Measurements from ENCODE around the gene RBM17. TPM values are rescaled to one million over a fixed set of nuclear protein-coding genes. Genes with fewer than 3 reads are reported as not detected.

Gene RBM17
- total RNA-seq, 1 experiment from 2014 or later = 124 TPM

GRCh38 chr10:6128087-6128486 is 39.3 kb downstream of the RBM17 start:
- Histone ChIP-seq H3K4me1 (ENCODE audit: insufficient read depth, low read length) (no peaks in the 10 kb centered on the region), H3K4me2 (ENCODE audit: insufficient read depth, insufficient read length, low read length) (no peak overlapping the region), H4K8ac (replicated peaks; ENCODE audit: insufficient read length, low read depth, low read length) (no peak overlapping the region), H3K79me1 (ENCODE audit: insufficient read depth, low read depth, low read length, poor library complexity, severe bottlenecking) (no peaks in the 10 kb centered on the region), H3K23me2 (ENCODE audit: insufficient read length, low read depth, low read length, poor library complexity, severe bottlenecking) (no peaks in the 10 kb centered on the region), H3K27me3 (ENCODE audit: insufficient read depth, low read length) (no peaks in the 10 kb centered on the region), H4K5ac (ENCODE audit: insufficient read length, low read depth, low read length) (no peak overlapping the region), H4K91ac (ENCODE audit: insufficient read length, low read depth, low read length) (no peak overlapping the region), H3K79me2 (ENCODE audit: insufficient read depth, low read length) (no peaks in the 10 kb centered on the region), H2BK12ac (ENCODE audit: insufficient read length, low read depth, low read length) (no peak overlapping the region), H4K20me1 (ENCODE audit: control insufficient read depth, insufficient read depth, insufficient read length) (no peaks in the 10 kb centered on the region), H3K56ac (ENCODE audit: insufficient read length, low read depth, low read length) (no peak overlapping the region), H2BK15ac (ENCODE audit: low read depth, low read length) (no peak overlapping the region), H3K4ac (ENCODE audit: low read depth, low read length) (no peak overlapping the region), H3T11ph (ENCODE audit: low read length) (no peak overlapping the region), H3K14ac (ENCODE audit: insufficient read depth, low read length) (no peak overlapping the region), H2BK120ac (ENCODE audit: low read depth, low read length, poor library complexity, severe bottlenecking) (no peak overlapping the region), H2BK5ac (ENCODE audit: insufficient read length, low read length) (no peak overlapping the region), H2AFZ (ENCODE audit: low read length) (no peak overlapping the region), H3K23ac (ENCODE audit: insufficient read length, low read depth, low read length) (no peak overlapping the region), H3K9ac (ENCODE audit: extremely low read depth, insufficient read length, low read length) (no peak overlapping the region), H3K18ac (ENCODE audit: insufficient read length, low read depth, low read length) (no peak overlapping the region), H3K27ac (ENCODE audit: insufficient read length, low read depth, low read length) (no peak overlapping the region), H2BK20ac (ENCODE audit: low read depth, low read length, poor library complexity, severe bottlenecking) (no peak overlapping the region), H3K9me3 (ENCODE audit: control insufficient read depth, low read depth, low read length) (no peaks in the 10 kb centered on the region), H2AK5ac (ENCODE audit: insufficient read length, low read length) (no peak overlapping the region)
- TF ChIP-seq CTCF (conservative IDR thresholded peaks at IDR 0.05) = no peak
- no CpG with 5 or more reads among the region's 8 CpGs for WGBS (ENCODE audit: extremely low coverage, insufficient read length, low lambda C conversion rate)
- H3K27me3 Mint-ChIP-seq (ENCODE audit: low read depth) = peaks cover 9% of the 10 kb centered on the region
- H3K4me1 Mint-ChIP-seq = peaks cover 10 to 19% of the 10 kb centered on the region in 2 experiments
- no peaks in the 10 kb centered on the region for H3K9me3 Mint-ChIP-seq
- H3K4me3 Mint-ChIP-seq = no peak overlapping the region
- no peaks in the 10 kb centered on the region for H3K36me3 Mint-ChIP-seq (ENCODE audit: insufficient read depth in 1 of 3, low read depth in 3 of 3)
- H3K27ac Mint-ChIP-seq = no peak overlapping the region; a peak in 1 of 7 replicates
- DNase-seq = no peak
